PC-9 (cell line): ENCODE data around the gene NLK. TPM values are rescaled to one million over a fixed set of nuclear protein-coding genes. Genes with fewer than 3 reads are reported as not detected.
"Not testable (repeated sequence)": the region's sequence is repeated elsewhere in the genome, so short reads cannot be mapped to it uniquely, and the experiment has no call there.

Experiments used
- BruUV-seq: library from RNA; stranded (reverse); fragments of 400-500 nt; replicated peaks from 2 replicates; lab custom pipeline; 2021; lab: Mats Ljungman, UMichigan
- CTCF ChIA-PET: fragments of 300-600 bp; sonication (Branson Sonifier 250); formaldehyde crosslinking; loops from one replicate; lab custom pipeline; 2022; ENCODE audit warnings: antibody characterized with exemption; lab: Charles Lee
- POLR2A ChIA-PET: fragments of 300-600 bp; sonication (Branson Sonifier 250); formaldehyde crosslinking; loops from one replicate; lab custom pipeline; 2022; ENCODE audit warnings: antibody characterized with exemption; ENCODE audit not compliant: unreplicated experiment; lab: Charles Lee
- DNase-seq, 2 experiments: peaks; one replicate each; pipeline versions ENCODE4 v3.0.0 to v3.0.0-alpha.2; 2015 to 2022; ENCODE audit warnings: mixed read lengths in 1 of 2
- H2AFZ ChIP-seq: fragments of 200-600 bp; sonication (generic); 2 replicates; pipeline ENCODE4 v1.8.1; 2017; ENCODE audit warnings: antibody characterized with exemption
- H3F3A ChIP-seq: fragments of 200-600 bp; sonication (generic); 2 replicates; pipeline ENCODE4 v1.8.1; 2017; ENCODE audit warnings: antibody characterized with exemption, mild to moderate bottlenecking, low read depth; ENCODE audit not compliant: insufficient read depth
- H3K27ac ChIP-seq: fragments of 200-600 bp; sonication (generic); 2 replicates; pipeline ENCODE4 v1.6.1; 2016; ENCODE audit warnings: mixed run types
- H3K27me3 ChIP-seq: fragments of 200-600 bp; sonication (generic); 2 replicates; pipeline ENCODE4 v1.6.1; 2016; ENCODE audit warnings: low read depth, mixed run types; ENCODE audit not compliant: insufficient read depth
- H3K36me3 ChIP-seq: fragments of 200-600 bp; sonication (generic); 2 replicates; pipeline ENCODE4 v1.6.1; 2016; ENCODE audit warnings: low read depth, mixed run types
- H3K4me1 ChIP-seq: fragments of 200-600 bp; sonication (generic); replicated peaks from 2 replicates; pipeline ENCODE4 v1.6.1; 2016; ENCODE audit warnings: mixed run types; ENCODE audit not compliant: insufficient read depth
- H3K4me2 ChIP-seq: fragments of 200-600 bp; sonication (generic); 2 replicates; pipeline ENCODE4 v1.6.1; 2017; ENCODE audit warnings: mixed run types
- H3K4me3 ChIP-seq: fragments of 200-600 bp; sonication (generic); 2 replicates; pipeline ENCODE4 v1.6.1; 2016; ENCODE audit warnings: mixed run types
- H3K79me2 ChIP-seq: fragments of 200-600 bp; sonication (generic); 2 replicates; pipeline ENCODE4 v1.6.1; 2017; ENCODE audit warnings: low read depth, mixed run types
- H3K9me2 ChIP-seq: fragments of 200-600 bp; sonication (generic); 2 replicates; pipeline ENCODE4 v1.8.1; 2017; ENCODE audit warnings: mild to moderate bottlenecking; ENCODE audit not compliant: insufficient read depth
- H3K9me3 ChIP-seq: fragments of 200-600 bp; sonication (generic); 2 replicates; pipeline ENCODE4 v1.8.1; 2016; ENCODE audit warnings: low read depth; ENCODE audit not compliant: insufficient read depth
- H4K20me1 ChIP-seq: fragments of 200-600 bp; sonication (generic); 2 replicates; pipeline ENCODE4 v1.8.1; 2017; ENCODE audit not compliant: insufficient read depth
- CTCF ChIP-seq: fragments of 200-600 bp; sonication (generic); conservative IDR thresholded peaks from 2 replicates; pipeline ENCODE4 v1.6.1; 2017; ENCODE audit warnings: mixed run types, antibody characterized with exemption, mild to moderate bottlenecking, moderate library complexity
- EZH2 ChIP-seq: fragments of 200-600 bp; sonication (generic); IDR thresholded peaks from 2 replicates; pipeline ENCODE4 v1.8.0; 2017; ENCODE audit warnings: antibody characterized with exemption, low read depth
- intact Hi-C: fragments of 100-400 bp; cut with micrococcal nuclease; formaldehyde crosslinking; loops from one replicate; pipeline ENCODE4 v1.10.0; 2022; ENCODE audit not compliant: unreplicated experiment
- total RNA-seq: library from RNA; stranded (reverse); gene quantifications from 2 replicates; pipeline ENCODE4 v1.2.3, GENCODE V29; 2021

The NLK gene
- total RNA-seq, 1 experiment from 2014 or later, result 20.7 TPM

GRCh38 chr17:28147017-28147416 is 104.5 kb downstream of the NLK start:
- BruUV-seq, result no TSS peak
- Histone ChIP-seq H3K79me2 (no peaks in the 10 kb centered on the region), H3K4me2 (no peak overlapping the region), H3K9me3 (no peaks in the 10 kb centered on the region), H3K9me2 (no peaks in the 10 kb centered on the region), H3K27me3 (no peaks in the 10 kb centered on the region), H2AFZ (no peak overlapping the region), H3K27ac (no peak overlapping the region), H3K36me3 (no peaks in the 10 kb centered on the region), H3F3A (no peaks in the 10 kb centered on the region), H3K4me1 (no peaks in the 10 kb centered on the region), H4K20me1 (no peaks in the 10 kb centered on the region), H3K4me3 (no peak overlapping the region)
- POLR2A ChIA-PET, result no interaction called here
- CTCF ChIA-PET, result no interaction called here
- no peak for TF ChIP-seq EZH2
- TF ChIP-seq CTCF, result no peak
- intact Hi-C loops, result no loop called here
- no peak for DNase-seq

GRCh38 chr17:28151001-28151400 is 108.5 kb downstream of the NLK start:
- Histone ChIP-seq H3K79me2 (no peaks in the 10 kb centered on the region), H4K20me1 (no peaks in the 10 kb centered on the region), H3K9me2 (no peaks in the 10 kb centered on the region), H3K27ac (no peak overlapping the region), H3K4me3 (no peak overlapping the region), H3K4me1 (no peaks in the 10 kb centered on the region), H3K4me2 (no peak overlapping the region), H3F3A (no peaks in the 10 kb centered on the region), H3K36me3 (no peaks in the 10 kb centered on the region), H2AFZ (no peak overlapping the region), H3K27me3 (no peaks in the 10 kb centered on the region), H3K9me3 (no peaks in the 10 kb centered on the region)
- intact Hi-C loops, result no loop called here
- CTCF ChIA-PET, result no interaction called here
- no peak for DNase-seq
- POLR2A ChIA-PET, result no interaction called here
- BruUV-seq, result no TSS peak
- TF ChIP-seq EZH2 (no peak), CTCF (no peak)

- ChIA-PET POLR2A (no interaction called here), CTCF (no interaction called here)
- intact Hi-C loops, result no loop called here
- Histone ChIP-seq H3K36me3 (no peaks in the 10 kb centered on the region), H3K4me1 (no peaks in the 10 kb centered on the region), H3K4me2 (no peak overlapping the region), H3K27me3 (no peaks in the 10 kb centered on the region), H3K79me2 (no peaks in the 10 kb centered on the region), H3K27ac (no peak overlapping the region), H4K20me1 (no peaks in the 10 kb centered on the region), H3F3A (no peaks in the 10 kb centered on the region), H2AFZ (no peak overlapping the region), H3K9me3 (no peaks in the 10 kb centered on the region), H3K4me3 (no peak overlapping the region), H3K9me2 (no peaks in the 10 kb centered on the region)
- no TSS peak for BruUV-seq
- DNase-seq, result no peak
- TF ChIP-seq EZH2, result no peak
- TF ChIP-seq CTCF, result no peak
These were observed 111.7 kb downstream of the NLK start for GRCh38 chr17:28154214-28154613.

GRCh38 chr17:28155405-28155804 is 112.9 kb downstream of the NLK start:
- BruUV-seq, H3K4me3 ChIP-seq, H3K9me2 ChIP-seq, H3F3A ChIP-seq, POLR2A ChIA-PET, H3K27ac ChIP-seq, H3K9me3 ChIP-seq, H3K36me3 ChIP-seq, H3K4me1 ChIP-seq, DNase-seq, H4K20me1 ChIP-seq, intact Hi-C loops, H2AFZ ChIP-seq, H3K27me3 ChIP-seq, H3K4me2 ChIP-seq, H3K79me2 ChIP-seq, CTCF ChIA-PET: not testable (repeated sequence)
